ENCODE results near the gene BMX.

The BMX gene

GRCh38 chrX:15530318-15530717, 29.7 kb downstream of the BMX start:
- no peak overlapping the region for H3K4me3 ChIP-seq
- DNase-seq (ENCODE audit: low read depth, low spot score) = no peak
- H3K9ac ChIP-seq (ENCODE audit: insufficient read length) = no peak overlapping the region
- no peaks in the 10 kb centered on the region for H3K36me3 ChIP-seq (ENCODE audit: insufficient read depth, low read length)
- H3K9me3 ChIP-seq (ENCODE audit: low read depth, low read length) = no peaks in the 10 kb centered on the region
- TF ChIP-seq POLR2AphosphoS5 (IDR thresholded peaks at IDR 0.05; ENCODE audit: borderline replicate concordance, low read depth, low read length) = no peak
- TF ChIP-seq EZH2 (IDR thresholded peaks at IDR 0.05) = no peak
- no peak for TF ChIP-seq FOXP2 (optimal IDR thresholded peaks at IDR 0.05; ENCODE audit: control extremely low read depth, extremely low read length, insufficient read depth)
- H3K27ac ChIP-seq = no peak overlapping the region

GRCh38 chrX:15546745-15547144, 46.1 kb downstream of the BMX start:
- TF ChIP-seq POLR2AphosphoS5 (IDR thresholded peaks at IDR 0.05; ENCODE audit: borderline replicate concordance, low read depth, low read length) (no peak), FOXP2 (optimal IDR thresholded peaks at IDR 0.05; ENCODE audit: control extremely low read depth, extremely low read length, insufficient read depth) (no peak), EZH2 (IDR thresholded peaks at IDR 0.05) (no peak)
- Histone ChIP-seq H3K9ac (ENCODE audit: insufficient read length) (no peak overlapping the region), H3K27ac (no peak overlapping the region), H3K36me3 (ENCODE audit: insufficient read depth, low read length) (no peaks in the 10 kb centered on the region), H3K9me3 (ENCODE audit: low read depth, low read length) (no peaks in the 10 kb centered on the region), H3K4me3 (no peak overlapping the region)
- DNase-seq (ENCODE audit: low read depth, low spot score) = no peak

- no peaks in the 10 kb centered on the region for H3K9me3 ChIP-seq (ENCODE audit: low read depth, low read length)
- H3K9ac ChIP-seq (ENCODE audit: insufficient read length) = no peak overlapping the region
- H3K4me3 ChIP-seq = no peak overlapping the region
- no peaks in the 10 kb centered on the region for H3K36me3 ChIP-seq (ENCODE audit: insufficient read depth, low read length)
- H3K27ac ChIP-seq = no peak overlapping the region
- DNase-seq (ENCODE audit: low read depth, low spot score) = no peak
- no peak for TF ChIP-seq FOXP2 (optimal IDR thresholded peaks at IDR 0.05; ENCODE audit: control extremely low read depth, extremely low read length, insufficient read depth)
- TF ChIP-seq EZH2 (IDR thresholded peaks at IDR 0.05) = no peak
Observed at GRCh38 chrX:15547356-15547755, 46.7 kb downstream of the BMX start.

DNA sequence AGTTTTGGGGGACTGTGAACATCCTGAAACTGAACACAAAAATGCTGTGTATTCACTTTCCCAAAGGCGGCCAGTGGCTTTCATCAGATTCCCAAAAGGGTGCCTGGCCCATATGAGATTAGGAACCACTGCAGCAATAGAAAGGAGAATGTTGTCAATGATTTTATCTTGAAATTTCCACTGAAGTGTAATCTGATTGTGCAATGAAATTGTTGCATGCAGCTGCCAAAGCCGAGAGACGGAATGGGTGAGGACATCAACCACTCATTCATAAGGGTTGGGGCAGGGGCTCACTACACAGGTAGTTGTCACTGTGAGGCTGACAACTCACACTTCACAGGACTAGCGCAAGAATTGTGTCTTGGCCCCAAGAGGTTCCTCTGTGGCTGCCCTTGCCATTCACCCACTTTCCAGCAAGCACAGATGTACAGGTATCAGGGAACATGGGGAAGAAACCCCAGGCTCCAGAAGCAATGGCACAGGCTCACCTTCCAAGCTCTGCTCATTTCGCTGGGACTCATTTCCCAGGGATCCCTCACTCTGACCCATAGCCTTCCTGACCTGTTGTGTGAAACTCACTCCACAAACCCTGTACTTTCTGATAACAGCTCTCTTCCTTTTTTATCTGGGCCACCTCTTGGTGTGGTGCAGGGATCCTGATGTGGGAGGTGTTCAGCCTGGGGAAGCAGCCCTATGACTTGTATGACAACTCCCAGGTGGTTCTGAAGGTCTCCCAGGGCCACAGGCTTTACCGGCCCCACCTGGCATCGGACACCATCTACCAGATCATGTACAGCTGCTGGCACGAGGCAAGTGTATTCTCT, 48.8 kb downstream of the BMX start:
- no peak for DNase-seq (ENCODE audit: low read depth, low spot score)
- H3K9ac ChIP-seq (ENCODE audit: insufficient read length) = no peak overlapping the region

GRCh38 chrX:15559227-15559626, 58.6 kb downstream of the BMX start:
- Histone ChIP-seq H3K36me3 (ENCODE audit: insufficient read depth, low read length) (no peaks in the 10 kb centered on the region), H3K9me3 (ENCODE audit: low read depth, low read length) (no peaks in the 10 kb centered on the region), H3K4me3 (no peak overlapping the region), H3K27ac (no peak overlapping the region), H3K9ac (ENCODE audit: insufficient read length) (no peak overlapping the region)
- TF ChIP-seq FOXP2 (optimal IDR thresholded peaks at IDR 0.05; ENCODE audit: control extremely low read depth, extremely low read length, insufficient read depth) (no peak), EZH2 (IDR thresholded peaks at IDR 0.05) (no peak), POLR2AphosphoS5 (IDR thresholded peaks at IDR 0.05; ENCODE audit: borderline replicate concordance, low read depth, low read length) (no peak)
- no peak for DNase-seq (ENCODE audit: low read depth, low spot score)

More for the DNA sequence above, 48.8 kb downstream of the BMX start:
- Histone ChIP-seq H3K4me3 (no peak overlapping the region), H3K9me3 (ENCODE audit: low read depth, low read length) (no peaks in the 10 kb centered on the region), H3K27ac (no peak overlapping the region), H3K36me3 (ENCODE audit: insufficient read depth, low read length) (no peaks in the 10 kb centered on the region)
- TF ChIP-seq EZH2 (IDR thresholded peaks at IDR 0.05) = no peak
- no peak for TF ChIP-seq POLR2AphosphoS5 (IDR thresholded peaks at IDR 0.05; ENCODE audit: borderline replicate concordance, low read depth, low read length)
- no peak for TF ChIP-seq FOXP2 (optimal IDR thresholded peaks at IDR 0.05; ENCODE audit: control extremely low read depth, extremely low read length, insufficient read depth)

DNA sequence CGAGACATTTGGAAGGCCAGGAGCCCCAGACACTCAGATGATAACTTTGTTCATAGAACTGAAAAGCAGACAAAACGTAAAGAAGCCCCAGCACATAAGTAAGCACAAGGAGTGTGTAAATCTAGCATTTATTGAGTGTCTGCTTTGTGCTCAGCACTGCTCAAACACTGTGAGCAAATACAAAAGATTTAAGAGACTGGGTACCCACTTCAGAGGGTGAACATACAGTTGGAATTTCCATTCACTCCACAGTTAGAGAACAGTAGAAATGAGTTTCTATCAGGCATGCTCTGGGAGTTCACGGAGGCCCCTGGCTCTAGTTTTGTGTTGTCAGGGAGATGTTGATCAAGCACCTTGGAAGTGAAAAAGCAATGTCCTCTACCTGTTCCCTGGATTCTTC, 60.3 kb downstream of the BMX start:
- no peak overlapping the region for H3K9ac ChIP-seq (ENCODE audit: insufficient read length)
- TF ChIP-seq EZH2 (IDR thresholded peaks at IDR 0.05) (no peak), POLR2AphosphoS5 (IDR thresholded peaks at IDR 0.05; ENCODE audit: borderline replicate concordance, low read depth, low read length) (no peak), FOXP2 (optimal IDR thresholded peaks at IDR 0.05; ENCODE audit: control extremely low read depth, extremely low read length, insufficient read depth) (no peak)

DNA sequence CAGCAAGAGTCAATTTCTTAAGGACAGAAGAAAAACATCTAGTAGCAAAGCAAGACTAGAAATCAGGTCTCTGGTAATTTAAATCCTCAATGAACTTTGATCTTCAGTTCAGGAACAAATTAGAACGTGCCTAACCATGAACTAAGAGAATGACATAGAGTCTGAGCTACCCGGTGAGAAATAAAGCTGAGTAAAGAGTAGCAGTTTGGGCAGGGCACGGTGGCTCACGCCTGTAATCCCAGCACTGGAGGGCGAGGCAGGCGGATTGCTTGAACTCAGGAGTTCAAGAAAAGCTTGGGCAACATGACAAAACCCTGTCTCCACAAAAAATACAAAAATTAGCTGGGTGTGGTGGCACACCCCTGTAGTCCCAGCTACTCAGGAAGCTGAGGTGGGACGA, 62.4 kb downstream of the BMX start:
- H3K4me3 ChIP-seq = no peak overlapping the region
- TF ChIP-seq FOXP2 (optimal IDR thresholded peaks at IDR 0.05; ENCODE audit: control extremely low read depth, extremely low read length, insufficient read depth) (no peak), POLR2AphosphoS5 (IDR thresholded peaks at IDR 0.05; ENCODE audit: borderline replicate concordance, low read depth, low read length) (no peak), EZH2 (IDR thresholded peaks at IDR 0.05) (no peak)
- no peaks in the 10 kb centered on the region for H3K36me3 ChIP-seq (ENCODE audit: insufficient read depth, low read length)
- DNase-seq (ENCODE audit: low read depth, low spot score) = no peak
- H3K9me3 ChIP-seq (ENCODE audit: low read depth, low read length) = no peaks in the 10 kb centered on the region
- no peak overlapping the region for H3K9ac ChIP-seq (ENCODE audit: insufficient read length)
- no peak overlapping the region for H3K27ac ChIP-seq

More for the DNA sequence above, 60.3 kb downstream of the BMX start:
- Histone ChIP-seq H3K36me3 (ENCODE audit: insufficient read depth, low read length) (no peaks in the 10 kb centered on the region), H3K4me3 (no peak overlapping the region), H3K27ac (no peak overlapping the region), H3K9me3 (ENCODE audit: low read depth, low read length) (no peaks in the 10 kb centered on the region)
- DNase-seq (ENCODE audit: low read depth, low spot score) = no peak

GRCh38 chrX:15564981-15565579, 64.5 kb downstream of the BMX start:
- TF ChIP-seq FOXP2 (optimal IDR thresholded peaks at IDR 0.05; ENCODE audit: control extremely low read depth, extremely low read length, insufficient read depth) = no peak
- TF ChIP-seq POLR2AphosphoS5 (IDR thresholded peaks at IDR 0.05; ENCODE audit: borderline replicate concordance, low read depth, low read length) = no peak
- TF ChIP-seq EZH2 (IDR thresholded peaks at IDR 0.05) = no peak
- H3K9me3 ChIP-seq (ENCODE audit: low read depth, low read length) = no peaks in the 10 kb centered on the region
- H3K27ac ChIP-seq = no peak overlapping the region
- H3K36me3 ChIP-seq (ENCODE audit: insufficient read depth, low read length) = no peaks in the 10 kb centered on the region
- H3K9ac ChIP-seq (ENCODE audit: insufficient read length) = no peak overlapping the region
- DNase-seq (ENCODE audit: low read depth, low spot score) = peak; percentile 1
- H3K4me3 ChIP-seq = no peak overlapping the region
